ENCODE measurements around the gene NDOR1. TPM values are rescaled to one million over a fixed set of nuclear protein-coding genes. Genes with fewer than 3 reads are reported as not detected.
A peak's percentile ranks its signal among the peaks of the same experiment; 100 is the strongest.

NDOR1 gene
- total and polyA plus RNA-seq, 2 donors (not counting 3 experiments of a cell fraction or from before 2014, with no cell fraction given), result 13.5 to 26.7 TPM

- peaks cover 23 to 29% of the 10 kb centered on the region in 2 experiments for H3K27me3 ChIP-seq (ENCODE audit: control insufficient read depth in 2 of 2, insufficient read depth in 2 of 2, low read length in 2 of 2)
- no peak within 1 kb of the TSS for H3K27ac ChIP-seq (ENCODE audit: insufficient read depth, low read depth, low read length)
- POLR2A ChIA-PET, result no interaction called here
- H3K4me1 ChIP-seq (ENCODE audit: control insufficient read depth, extremely low read depth, insufficient read depth, low read length), result no peaks in the 10 kb centered on the region
- CTCF ChIA-PET, result interaction anchor here (1.1 kb wide), 1 partner anchor 35 kb away, joined by 3 read pairs; no protein-coding TSS in a partner anchor
- no TSS peak for BruUV-seq (replicated peaks)
- H3K36me3 ChIP-seq (ENCODE audit: control insufficient read depth in 2 of 2, extremely low read depth in 1 of 2, insufficient read depth in 2 of 2, low read length in 2 of 2), result no peaks in the 10 kb centered on the region
- peak within 1 kb of the TSS in 2 of 3 experiments; percentile 5 to 10 for H3K4me3 ChIP-seq (replicated peaks in 1 of 3; ENCODE audit: insufficient read depth in 1 of 3, low read depth in 1 of 3, low read length in 3 of 3)
- H4K20me1 ChIP-seq (replicated peaks; ENCODE audit: control insufficient read depth, extremely low read depth, insufficient read depth, low read length), result no peaks in the 10 kb centered on the region
- dilution Hi-C loops (cut with MboI; ENCODE audit: extremely low pct_ligation_motif_present, low sequenced_read_pairs), result no loop called here
- H2AFZ ChIP-seq (ENCODE audit: low read depth, low read length), result no peak within 1 kb of the TSS
- peak within 1 kb of the TSS; percentile 32 for H3K4me2 ChIP-seq (ENCODE audit: insufficient read depth, low read length)
- FAIRE-seq (no peak), DNase-seq (ENCODE audit: low read depth, low spot score) (no peak)
- H3K9me3 ChIP-seq (replicated peaks; ENCODE audit: control insufficient read depth, insufficient read depth, low read length), result no peaks in the 10 kb centered on the region
- no peaks in the 10 kb centered on the region for H3K9me1 ChIP-seq (replicated peaks; ENCODE audit: control insufficient read depth, extremely low read depth, insufficient read depth, low read length)
- TF ChIP-seq GATA2 (IDR thresholded peaks at IDR 0.05; ENCODE audit: insufficient read depth, insufficient read length, low read depth, low read length) (no peak), POLR2A (IDR thresholded peaks at IDR 0.05; ENCODE audit: low read depth, low read length) (no peak), CTCF (IDR thresholded peaks at IDR 0.05; ENCODE audit: extremely low read depth in 1 of 2, insufficient read depth in 1 of 2, low read depth in 1 of 2, low read length in 2 of 2) (no peak), FOS (IDR thresholded peaks at IDR 0.05; ENCODE audit: borderline replicate concordance, insufficient read depth, low read length) (no peak), JUN (IDR thresholded peaks at IDR 0.05; ENCODE audit: borderline replicate concordance, insufficient read depth, insufficient read length, low read depth) (no peak), EZH2 (IDR thresholded peaks at IDR 0.05; ENCODE audit: borderline replicate concordance, low read depth, low read length, severe bottlenecking) (no peak), POLR2AphosphoS5 (IDR thresholded peaks at IDR 0.05; ENCODE audit: insufficient read depth, low read depth, low read length) (no peak), MYC (IDR thresholded peaks at IDR 0.05; ENCODE audit: low read depth, low read length) (no peak)
- TF ChIP-seq, protein P1, sequence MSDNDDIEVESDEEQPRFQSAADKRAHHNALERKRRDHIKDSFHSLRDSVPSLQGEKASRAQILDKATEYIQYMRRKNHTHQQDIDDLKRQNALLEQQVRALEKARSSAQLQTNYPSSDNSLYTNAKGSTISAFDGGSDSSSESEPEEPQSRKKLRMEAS (IDR thresholded peaks at IDR 0.05; ENCODE audit: insufficient read depth, insufficient read length), result no peak
- H3K9ac ChIP-seq (replicated peaks; ENCODE audit: extremely low read depth, insufficient read depth, low read length), result no peak within 1 kb of the TSS
- intact Hi-C loops (cut with micrococcal nuclease), result no loop called here
- no peaks in the 10 kb centered on the region for H3K79me2 ChIP-seq (ENCODE audit: control insufficient read depth, insufficient read depth, low read length)
Measured at GRCh38 chr9:137169896-137170358, 35.6 kb upstream of the NDOR1 start, which contains the start of gene LRRC26. Gene LRRC26, minus strand, starts transcription at chr9:137170051. Its CDS starts 108 bp downstream, at chr9:137169943.

All from endothelial cell of umbilical vein (primary cell).